Melanocyte of skin (primary cell): ENCODE data around the gene MDK. TPM values are rescaled to one million over a fixed set of nuclear protein-coding genes. Genes with fewer than 3 reads are reported as not detected.

Source experiments
- small RNA-seq, 2 donors: library from RNA; depleted of rRNA; stranded (forward); fragments of <200 nt; gene quantifications; one replicate each; pipeline ENCODE3, GENCODE V24; 2012
- total RNA-seq, 2 donors: library from RNA; depleted of rRNA; stranded (reverse); fragments of >200 nt; gene quantifications; 2 replicates each; pipeline ENCODE4 v1.2.3, GENCODE V29; 2012

Gene MDK, protein sequence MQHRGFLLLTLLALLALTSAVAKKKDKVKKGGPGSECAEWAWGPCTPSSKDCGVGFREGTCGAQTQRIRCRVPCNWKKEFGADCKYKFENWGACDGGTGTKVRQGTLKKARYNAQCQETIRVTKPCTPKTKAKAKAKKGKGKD
- 10 to 100 TPM in 1 of 2 donors, 1 to 10 TPM in 1; 5.0 to 15.8 TPM for total RNA-seq

DNA sequence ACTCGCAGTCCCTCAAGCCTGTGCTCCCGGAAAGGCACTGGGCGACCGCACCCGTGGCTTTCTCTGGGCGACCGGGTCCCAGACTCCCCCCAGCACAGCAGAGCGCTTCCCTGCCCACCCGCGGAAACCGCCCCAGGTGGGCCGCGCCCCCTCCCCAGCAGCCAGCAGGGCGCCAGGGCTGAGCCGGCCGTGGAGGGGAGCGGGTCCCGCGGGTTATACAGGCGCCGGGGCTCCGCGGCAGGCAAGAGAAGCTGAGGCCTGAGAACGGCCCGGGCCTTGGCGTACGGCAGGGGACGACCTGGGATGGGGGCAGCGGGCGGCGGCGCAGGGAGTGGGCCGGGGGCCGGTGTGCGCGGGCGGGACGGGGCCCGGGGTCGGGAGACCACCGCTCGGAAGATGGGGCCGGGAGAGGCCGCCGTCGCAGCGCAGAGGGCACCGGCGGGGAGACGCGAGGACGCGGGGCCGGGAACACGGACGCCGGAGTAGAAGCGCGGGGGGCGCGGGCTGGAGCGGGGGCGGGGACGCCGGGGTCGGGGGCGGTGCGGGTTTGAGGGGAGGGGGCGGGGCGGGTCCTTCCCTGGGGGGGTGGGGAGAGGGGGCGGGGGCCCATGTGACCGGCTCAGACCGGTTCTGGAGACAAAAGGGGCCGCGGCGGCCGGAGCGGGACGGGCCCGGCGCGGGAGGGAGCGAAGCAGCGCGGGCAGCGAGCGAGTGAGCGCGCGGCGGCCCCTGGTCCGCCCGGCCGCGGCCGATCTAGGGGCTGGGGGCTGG lies at the start of gene MDK:
Gene MDK (plus strand): TSS at position 622 of the 771 bp plus-strand sequence. CDS start 389 bp downstream, outside the sequence.

DNA sequence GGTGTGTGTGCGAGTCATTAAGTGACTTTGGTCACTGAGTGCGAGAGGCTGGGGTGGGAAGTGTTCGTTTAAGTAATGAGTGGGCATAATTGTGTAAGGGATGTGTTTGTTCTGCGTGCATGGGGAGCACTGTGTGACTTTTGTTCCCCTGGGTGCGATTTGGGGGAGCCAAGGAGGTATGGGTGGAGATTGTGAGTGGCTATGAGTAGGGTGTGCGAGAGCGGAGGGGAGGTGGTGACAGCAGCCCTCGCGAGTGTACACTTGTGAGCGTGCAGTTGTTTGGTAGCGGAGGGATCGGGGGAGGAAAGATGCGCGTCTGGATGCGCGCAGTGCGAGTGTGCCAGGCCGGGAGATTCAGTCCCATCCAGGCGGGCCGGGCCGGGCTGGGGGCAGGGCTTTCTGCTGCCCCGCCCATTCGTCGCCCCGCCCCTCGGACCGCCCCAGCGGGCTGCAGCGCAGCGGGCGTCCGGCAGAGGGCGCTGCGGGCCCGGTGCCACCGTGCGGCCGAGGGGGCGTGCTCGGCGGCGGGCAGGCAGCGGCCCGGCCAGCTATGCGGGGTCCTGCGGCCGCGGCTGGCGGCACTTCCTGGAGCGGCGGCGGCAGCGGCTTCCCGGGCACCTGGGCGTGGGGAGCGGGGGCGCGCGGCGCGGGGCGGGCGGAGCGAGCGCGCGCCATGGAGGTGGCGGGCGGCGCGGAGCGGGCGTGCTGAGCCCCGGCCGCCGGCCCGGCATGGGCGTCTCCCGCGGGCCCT lies 34.4 kb upstream of the MDK start, which contains the start of gene DGKZ:
Gene DGKZ (plus strand): TSS at position 578 of the 751 bp plus-strand sequence. CDS start 197 bp downstream, outside the sequence.

DNA sequence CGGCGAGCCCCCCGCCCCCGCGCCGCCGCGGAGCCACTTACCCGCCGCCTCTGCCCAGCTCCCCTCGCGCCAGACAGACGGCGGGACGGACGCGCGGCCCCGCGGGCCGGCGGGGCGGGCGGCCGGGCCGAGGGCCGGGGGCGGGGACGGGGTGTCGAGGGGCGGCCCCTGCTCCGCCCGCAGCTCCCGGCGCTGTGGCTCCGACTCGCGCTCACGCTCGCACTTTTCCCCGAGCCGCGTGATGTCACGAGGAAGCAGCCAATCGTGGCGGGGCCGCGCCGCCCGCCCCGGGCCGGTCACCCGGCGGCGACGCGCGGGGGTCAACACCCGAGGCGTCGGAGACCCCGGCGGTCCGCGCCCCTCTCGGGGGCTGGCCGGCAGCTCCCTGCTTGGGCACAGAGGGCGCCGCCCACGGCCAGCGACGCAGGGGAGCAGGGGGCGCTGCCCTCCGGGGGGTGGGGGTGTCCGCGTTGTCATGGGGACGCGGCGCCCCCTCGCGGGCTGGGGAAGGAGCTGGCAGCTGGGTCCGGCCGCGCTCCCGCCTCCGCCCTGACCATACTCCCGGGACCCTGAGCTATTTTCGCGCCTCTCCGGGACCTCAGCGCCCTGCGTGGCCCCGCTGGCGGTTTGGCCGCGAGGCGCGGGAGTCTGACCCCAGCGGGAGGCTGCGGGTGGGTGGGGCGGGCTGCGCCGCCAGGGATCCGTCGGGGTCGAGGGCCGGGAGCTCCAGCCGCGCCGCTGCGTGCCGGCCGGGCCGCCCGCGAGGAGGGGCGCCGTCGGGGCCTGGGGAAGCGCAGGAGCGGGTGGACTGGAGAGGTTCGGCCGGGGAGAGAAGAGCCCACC lies 10.3 kb downstream of the MDK start, which contains the start of gene CHRM4:
Gene CHRM4 (minus strand): TSS at position 199 of the 843 bp plus-strand sequence. CDS start 5,219 bp downstream, outside the sequence.

Small RNA genes lying within 50 kb of the gene (small RNA-seq; reads per million reads assigned to genes)
- 0.51 to 0.70 reads per million in 2 donors for gene MIR4688

Other genes starting within 250 kb of the MDK start
- under 1 TPM; under 0.01 to 0.33 TPM for gene CREB3L1, start 104.0 kb upstream of the MDK start, total RNA-seq
- gene DGKZ, start 34.2 kb upstream of the MDK start, total RNA-seq, result 10 to 100 TPM; 40.3 to 46.3 TPM
- under 1 TPM; 0.33 to 0.34 TPM for gene CHRM4, start 10.1 kb downstream of the MDK start, total RNA-seq
- 10 to 100 TPM; 42.0 to 47.6 TPM for gene AMBRA1, start 212.4 kb downstream of the MDK start, total RNA-seq
- gene HARBI1, start 235.6 kb downstream of the MDK start, total RNA-seq, result 1 to 10 TPM; 5.7 to 7.2 TPM
- gene ATG13, start 235.9 kb downstream of the MDK start, total RNA-seq, result 10 to 100 TPM; 39.3 to 52.3 TPM